Non-pigmented ciliary epithelial cell (primary cell): ENCODE measurements around the gene PLPP7.

Experiments used
- DNase-seq: peaks from one replicate; pipeline ENCODE4 v3.0.0-alpha.2; 2010; ENCODE audit warnings: low read depth

The PLPP7 gene

GRCh38 chr9:131303381-131304321 is 14.1 kb downstream of the PLPP7 start:
- DNase-seq = no peak

DNA sequence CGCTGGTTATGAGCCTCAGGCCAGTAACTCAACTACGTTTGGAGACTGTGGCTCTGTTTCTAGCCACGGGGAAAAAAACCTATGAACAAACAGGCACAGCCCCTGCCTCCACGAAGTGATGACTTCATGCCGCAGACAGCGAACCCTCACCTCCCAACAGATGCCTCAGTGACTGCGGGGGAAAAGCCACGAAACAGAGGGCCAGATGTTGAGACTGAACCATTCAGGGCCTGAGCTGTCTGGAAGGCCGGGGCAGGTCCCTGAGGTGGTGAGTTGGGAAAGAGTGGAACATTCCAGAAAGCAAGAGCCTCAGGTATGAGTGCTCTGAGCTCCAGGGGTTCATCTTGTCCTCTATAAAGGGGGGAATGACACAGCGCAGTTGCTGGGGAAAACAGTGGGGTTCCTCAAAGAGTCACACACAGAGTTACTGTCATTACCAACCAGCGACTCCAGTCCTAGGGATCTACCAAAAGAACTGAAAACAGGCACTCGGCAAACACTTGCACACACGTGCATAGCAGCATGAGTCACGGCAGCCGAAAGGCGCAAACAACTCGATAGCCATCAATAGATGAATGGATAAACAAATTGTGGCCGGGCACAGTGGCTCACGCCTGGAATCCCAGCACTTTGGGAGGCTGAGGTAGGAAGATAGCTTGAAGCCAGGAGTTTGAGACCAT is 15.3 kb downstream of the PLPP7 start:
- no peak for DNase-seq

DNA sequence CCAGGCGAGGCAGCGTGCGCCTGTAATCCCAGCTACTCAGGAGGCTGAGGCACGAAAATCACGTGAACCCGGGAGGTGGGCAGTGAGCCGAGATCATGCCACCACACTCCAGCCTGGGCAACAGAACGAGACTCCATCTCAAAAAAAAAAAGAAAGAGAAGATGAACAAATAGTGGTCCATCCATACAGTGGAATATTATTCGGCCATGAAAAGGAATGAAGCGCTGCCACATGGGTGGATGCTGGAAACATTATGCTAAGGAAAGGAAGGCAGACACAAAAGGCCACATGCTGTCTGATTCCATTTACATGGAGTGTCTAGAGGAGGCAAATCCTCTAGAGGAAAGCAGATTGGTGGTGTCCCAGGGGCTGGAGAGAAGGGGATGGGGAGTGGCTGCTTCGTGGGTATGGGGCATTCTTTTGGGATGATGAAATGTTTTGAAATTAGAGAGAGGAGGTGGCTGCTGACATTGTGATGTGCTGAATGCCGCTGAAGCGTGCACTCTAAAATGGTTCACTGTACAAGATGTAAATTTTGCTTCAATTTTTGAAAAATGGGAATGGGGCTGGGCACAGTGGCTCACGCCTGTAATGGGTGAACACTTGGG is 17.0 kb downstream of the PLPP7 start:
- DNase-seq = no peak

- DNase-seq = no peak
Observed at GRCh38 chr9:131307974-131308373, 18.5 kb downstream of the PLPP7 start.

GRCh38 chr9:131308452-131308851 is 18.9 kb downstream of the PLPP7 start:
- no peak for DNase-seq

DNA sequence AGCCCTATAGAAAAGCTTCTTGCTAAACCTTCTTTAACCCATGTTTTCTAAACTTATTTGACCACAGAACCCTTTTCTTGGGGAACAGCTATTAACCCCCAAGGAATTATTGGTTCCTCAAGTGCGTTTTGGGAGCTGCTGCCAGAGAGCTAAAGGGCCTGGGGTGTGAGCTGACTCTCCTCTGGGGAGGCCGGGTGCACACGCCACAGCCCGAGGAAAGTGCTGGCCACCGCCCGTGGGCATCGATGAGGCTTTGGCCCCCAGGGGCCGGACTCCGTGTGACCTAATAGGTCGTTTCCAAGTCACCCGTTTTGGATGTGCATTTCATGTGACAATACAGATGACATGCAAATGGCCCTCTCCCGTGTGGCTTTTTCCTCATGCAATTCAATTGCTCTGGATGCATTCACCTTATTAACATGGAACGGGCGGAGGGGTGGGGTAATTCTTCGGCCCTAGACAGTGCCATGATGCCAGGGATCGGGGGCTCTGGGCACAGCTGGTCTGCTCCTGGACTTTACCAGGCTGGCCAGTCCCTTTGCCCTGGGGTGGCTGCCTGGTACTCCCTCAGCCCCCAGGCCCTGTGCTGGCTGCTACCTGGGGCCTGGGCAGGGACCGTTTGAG is 19.5 kb downstream of the PLPP7 start:
- DNase-seq = no peak

GRCh38 chr9:131309530-131310276 is 20.2 kb downstream of the PLPP7 start:
- DNase-seq = no peak

GRCh38 chr9:131310833-131311554 is 21.5 kb downstream of the PLPP7 start:
- DNase-seq = no peak

DNA sequence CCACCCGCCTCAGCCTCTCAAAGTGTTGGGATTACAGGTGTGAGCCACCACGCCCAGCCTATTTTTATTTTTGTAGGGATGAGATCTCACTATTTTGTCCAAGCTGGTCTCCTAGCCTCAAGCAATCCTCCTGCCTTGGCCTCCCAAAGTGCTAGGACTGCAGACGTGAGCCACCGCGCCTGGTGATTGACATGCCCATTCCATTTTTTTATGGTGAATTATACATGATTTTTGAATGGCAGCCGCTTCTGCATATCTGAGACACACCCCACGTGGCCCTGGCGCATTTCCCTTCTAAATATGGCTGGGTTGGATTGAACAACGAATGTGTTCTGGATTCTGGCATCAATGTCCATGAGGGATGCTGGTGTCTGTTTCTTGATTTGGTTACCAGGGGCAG is 22.7 kb downstream of the PLPP7 start:
- DNase-seq = no peak

DNA sequence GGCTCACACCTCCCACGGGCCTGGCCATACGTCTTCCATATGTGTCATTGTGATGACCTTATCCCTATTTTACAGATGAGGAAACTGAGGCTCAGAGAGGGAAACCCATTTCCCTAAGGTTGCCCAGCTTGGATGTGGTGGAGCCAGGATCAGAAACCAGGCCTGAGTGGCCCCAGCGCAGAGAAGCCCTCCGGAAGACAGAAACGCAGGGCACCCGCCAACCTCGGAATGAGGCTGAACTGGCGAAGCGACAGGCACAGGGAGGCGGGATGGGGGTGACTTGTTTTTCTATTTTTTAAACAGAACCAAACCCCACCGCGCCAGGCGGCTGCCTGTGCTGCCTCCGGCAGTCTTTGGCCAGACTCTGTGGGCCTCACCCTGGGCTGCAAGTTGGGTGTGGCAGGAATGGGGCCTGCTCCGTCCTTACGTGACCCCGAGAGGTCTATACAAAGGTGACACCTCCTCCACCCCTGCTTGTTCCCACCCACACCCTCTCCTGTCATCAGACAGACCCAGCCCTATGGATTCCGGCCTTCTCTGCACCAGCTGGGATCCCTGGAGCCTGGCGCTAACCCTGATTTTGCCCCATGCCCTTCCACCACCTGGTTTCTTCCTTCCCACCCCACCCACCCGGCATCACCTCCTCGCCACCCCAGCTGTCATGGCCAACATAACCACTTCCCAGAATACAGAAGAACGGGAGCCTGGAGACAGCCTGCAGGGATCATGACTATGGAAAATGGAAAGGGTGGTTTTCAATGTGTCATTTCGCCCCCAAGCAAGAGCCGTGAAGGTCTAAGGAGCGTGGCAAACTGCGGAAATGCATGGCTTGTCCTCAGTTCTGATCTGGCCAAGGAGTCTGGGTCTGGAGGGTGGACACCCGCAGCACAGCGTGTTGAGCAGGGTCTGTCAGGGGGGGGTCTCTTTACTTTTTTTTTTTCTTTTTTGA is 23.6 kb downstream of the PLPP7 start:
- no peak for DNase-seq

GRCh38 chr9:131318231-131319085 is 28.9 kb downstream of the PLPP7 start:
- no peak for DNase-seq

- DNase-seq = no peak
Observed at GRCh38 chr9:131319486-131319885, 30.0 kb downstream of the PLPP7 start.

GRCh38 chr9:131320031-131320685 is 30.6 kb downstream of the PLPP7 start:
- no peak for DNase-seq

DNA sequence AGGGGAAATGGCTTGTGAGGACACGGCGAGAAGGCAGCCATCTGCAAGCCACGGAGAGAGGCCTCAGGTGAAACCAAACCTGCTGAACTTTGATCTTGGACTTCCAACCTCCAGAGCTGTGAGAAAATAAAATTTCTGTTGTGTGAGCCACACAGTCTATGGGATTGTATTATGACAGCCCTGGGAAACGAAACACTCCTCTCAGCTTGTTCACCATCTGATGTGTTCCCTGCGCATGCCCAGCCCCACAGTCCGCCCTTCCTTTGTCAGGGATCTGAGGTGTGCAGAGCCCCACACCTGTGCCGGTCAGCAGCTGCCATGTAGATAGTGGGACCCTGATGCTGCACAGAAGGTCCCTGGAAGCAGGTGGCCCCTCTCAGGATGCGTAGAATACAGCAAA is 34.1 kb downstream of the PLPP7 start:
- DNase-seq = no peak

DNA sequence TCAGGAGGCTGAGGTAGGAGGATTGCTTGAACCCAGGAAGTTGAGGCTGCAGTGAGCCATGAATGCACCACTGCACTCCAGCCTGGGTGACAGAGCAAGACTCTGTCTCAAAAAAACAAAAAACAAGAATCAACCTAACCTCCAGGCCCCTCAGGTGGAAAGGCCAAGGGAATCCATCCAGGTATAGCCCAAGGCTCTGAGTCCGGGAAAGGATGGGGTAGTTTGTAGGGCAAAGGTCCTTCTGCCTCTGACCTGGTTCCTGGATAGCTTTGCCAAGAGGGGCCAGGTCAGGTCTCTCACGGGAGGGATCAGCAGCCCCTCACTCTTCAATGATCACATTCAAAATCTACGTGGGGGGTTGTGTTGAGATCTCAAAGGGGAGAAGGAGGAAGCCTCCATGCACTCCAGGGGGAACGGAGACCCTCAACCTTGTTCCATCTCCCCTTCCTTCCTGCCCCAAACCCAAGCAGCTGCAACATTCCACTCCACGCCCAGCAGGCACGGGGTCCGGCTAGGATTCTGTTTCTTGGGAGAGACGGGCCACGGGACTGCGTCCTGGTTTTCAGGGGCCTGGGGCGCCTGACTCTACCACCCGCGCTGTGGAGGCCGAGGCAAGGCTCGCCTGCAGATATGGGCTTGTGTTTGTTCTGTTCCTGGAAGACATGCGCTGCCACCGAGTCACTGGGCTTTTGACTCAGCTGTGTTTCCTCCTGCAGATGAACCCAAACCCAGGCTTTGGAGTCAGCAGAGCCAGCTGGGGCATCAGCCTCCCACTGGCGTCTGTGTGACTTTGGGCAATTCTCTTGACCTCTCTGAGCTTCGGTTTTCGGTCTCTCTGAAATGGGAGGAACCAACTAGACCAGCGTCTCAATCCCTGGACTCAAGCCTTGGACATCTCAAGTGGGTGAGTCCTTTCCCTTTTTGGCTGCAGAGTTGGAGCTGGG is 35.5 kb downstream of the PLPP7 start:
- no peak for DNase-seq

DNA sequence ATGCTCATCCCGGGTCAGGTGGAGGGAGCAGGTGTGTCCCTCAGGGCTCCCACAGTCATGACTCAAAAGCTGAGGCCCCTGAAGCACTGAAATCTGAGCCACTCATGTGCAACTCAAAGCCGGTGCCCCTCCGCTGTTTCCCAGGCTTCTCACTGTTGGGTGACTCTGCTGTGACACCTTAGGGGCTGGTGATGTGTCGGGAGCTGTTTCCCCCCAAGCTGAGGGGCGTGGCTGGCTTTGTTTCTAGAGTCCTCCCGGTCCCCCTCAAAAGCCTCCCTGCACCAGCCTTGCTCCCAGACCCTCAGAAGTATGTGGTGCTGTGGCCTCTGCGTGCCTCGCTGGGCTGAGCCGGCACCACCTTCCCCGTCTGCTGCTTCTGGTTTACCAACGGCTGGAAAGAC is 39.7 kb downstream of the PLPP7 start:
- DNase-seq = no peak
